GM04504 (cell line): ENCODE data around the gene MEMO1.

Source experiments
- DNase-seq: peaks from one replicate; pipeline ENCODE4 v3.0.0-alpha.2; 2012; ENCODE audit warnings: low read depth

Gene MEMO1

GRCh38 chr2:31823558-31823957, 187.2 kb downstream of the MEMO1 start:
- no peak for DNase-seq

GRCh38 chr2:31822587-31822986, 188.2 kb downstream of the MEMO1 start:
- DNase-seq: no peak
